HG02840 (cell line): ENCODE measurements around the gene DHRS4.
"Not testable (repeated sequence)": the region's sequence is repeated elsewhere in the genome, so short reads cannot be mapped to it uniquely, and the experiment has no call there.

Experiments
- ATAC-seq: cut with Tn5 transposase; IDR thresholded peaks from one replicate; pipeline ENCODE4 v1.9.1; 2021; ENCODE audit warnings: mild to moderate bottlenecking, moderate library complexity, moderate number of reproducible peaks; ENCODE audit not compliant: unreplicated experiment, low FRiP score

The DHRS4 gene

DNA sequence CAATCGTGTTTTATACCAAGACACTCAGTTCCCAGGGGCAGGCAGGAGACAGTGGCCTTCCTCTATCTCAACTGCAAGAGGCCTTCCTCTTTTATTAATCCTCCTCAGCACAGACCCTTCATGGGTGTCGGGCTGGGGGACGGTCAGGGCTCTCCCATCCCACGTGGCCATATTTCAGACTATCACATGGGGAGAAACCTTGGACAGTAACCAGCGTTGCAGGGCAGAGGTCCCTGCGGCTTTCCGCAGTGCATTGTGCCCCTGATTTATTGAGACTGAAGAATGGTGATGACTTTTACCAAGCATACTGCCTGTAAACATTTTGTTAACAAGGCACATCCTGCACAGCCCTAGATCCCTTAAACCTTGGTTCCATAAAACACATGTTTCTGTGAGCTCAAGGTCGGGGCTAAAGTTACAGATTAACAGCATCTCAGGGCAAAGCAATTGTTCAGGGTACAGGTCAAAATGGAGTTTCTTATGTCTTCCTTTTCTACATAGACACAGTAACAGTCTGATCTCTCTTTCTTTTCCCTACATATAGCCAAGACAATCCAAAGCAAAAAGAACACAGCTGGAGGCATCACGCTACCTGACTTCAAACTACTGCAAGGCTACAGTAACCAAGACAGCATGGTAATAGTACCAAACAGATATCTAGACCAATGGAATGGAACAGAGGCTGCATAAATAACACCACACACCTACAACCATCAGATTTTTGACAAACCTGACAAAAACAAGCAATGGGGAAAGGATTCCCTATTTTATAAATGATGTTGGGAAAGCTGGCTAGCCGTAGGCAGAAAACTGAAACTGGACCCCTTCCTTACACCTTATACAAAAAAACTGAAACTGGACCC, 28.6 kb downstream of the DHRS4 start:
- not testable (repeated sequence) for ATAC-seq

DNA sequence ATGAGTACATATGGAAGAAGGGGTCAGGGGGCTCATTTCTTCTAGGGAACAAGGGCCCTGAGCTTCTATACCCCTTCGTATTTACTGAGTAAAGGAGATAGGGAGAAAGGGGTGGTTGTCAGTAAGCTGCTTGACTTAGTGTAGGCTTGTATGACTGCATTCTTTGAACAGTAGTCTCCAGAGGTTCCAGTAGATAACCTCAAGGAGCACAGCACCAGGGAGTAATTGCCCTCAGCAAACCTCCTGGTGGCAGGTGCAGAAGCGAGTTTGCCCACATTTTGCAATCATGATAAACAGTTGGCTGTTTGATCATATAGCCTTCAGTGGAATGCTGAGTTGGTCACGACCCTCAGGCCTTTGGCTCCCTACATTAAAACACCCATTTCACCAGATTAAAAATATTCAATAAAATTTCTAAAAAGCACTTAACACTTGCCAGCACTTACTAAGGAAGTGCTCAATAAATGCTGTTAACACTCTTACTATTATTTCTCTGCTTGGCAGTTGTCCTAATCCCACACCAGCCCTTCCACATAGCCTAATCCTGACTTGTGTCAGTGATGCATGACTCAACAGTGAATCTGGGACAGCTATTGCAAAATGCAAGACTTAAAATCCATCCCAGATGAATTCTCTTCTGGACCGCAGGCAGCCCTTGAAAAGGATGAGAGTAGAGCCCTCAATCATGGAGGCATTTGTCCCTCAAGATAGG, 31.5 kb downstream of the DHRS4 start:
- ATAC-seq: no peak

DNA sequence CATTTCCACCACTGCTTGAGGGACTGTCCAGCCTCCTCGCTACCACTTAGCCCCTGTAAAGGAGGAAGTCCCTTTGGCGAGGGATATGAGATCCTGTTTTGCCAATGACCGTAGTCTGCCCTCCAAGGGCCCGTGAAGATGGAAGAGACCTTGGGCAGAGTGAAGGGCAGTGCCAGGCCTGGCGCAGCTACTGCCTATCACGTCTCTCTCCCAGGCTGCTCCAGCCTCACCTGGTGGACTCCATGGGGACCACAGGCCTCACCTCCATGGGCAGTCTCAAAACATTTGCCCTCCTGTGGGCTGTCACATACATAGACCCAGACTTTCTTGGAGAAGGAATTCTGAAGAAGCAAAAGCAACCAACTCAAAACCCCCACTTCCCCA, 34.6 kb downstream of the DHRS4 start:
- peak; percentile 21 for ATAC-seq

DNA sequence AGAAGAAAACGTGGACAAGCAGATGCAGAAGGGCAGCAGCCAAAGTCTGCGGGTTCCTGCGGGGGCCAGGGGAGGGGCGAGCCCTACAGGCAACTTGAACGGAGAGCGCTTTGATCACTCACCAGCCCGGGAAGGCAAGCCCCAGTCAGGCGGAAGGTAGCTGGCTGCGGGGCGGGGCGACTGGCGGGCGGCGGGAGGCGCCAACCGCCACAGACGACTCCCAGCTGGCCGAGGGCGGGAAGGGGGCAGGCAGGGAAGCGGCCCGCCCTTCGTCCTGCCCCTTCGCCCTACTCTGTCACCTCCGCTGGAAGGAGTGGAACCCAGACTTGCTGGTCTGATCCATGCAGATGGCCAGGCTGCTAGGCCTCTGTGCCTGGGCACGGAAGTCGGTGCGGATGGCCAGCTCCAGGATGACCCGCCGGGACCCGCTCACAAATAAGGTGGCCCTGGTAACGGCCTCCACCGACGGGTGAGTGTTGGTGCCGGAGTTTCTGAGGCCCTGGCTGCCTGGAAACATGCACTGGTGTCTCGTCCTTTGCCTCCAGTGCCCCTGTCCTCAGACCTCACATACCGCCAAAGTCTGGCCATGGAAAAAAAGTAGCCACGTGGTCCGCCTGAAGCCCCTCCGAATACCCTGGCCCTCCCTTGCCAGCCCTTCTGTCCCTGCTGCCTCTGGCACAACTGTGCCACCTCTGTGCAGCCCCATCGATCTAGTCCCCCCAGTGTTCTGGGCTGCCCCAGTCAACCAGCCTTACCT, 35.2 kb downstream of the DHRS4 start, which contains the start of gene DHRS4L2:
DHRS4L2 (plus strand) TSS at position 323 of the 757 bp plus-strand sequence; CDS start at position 342, 19 bp downstream.
- peak; percentile 78 for ATAC-seq

DNA sequence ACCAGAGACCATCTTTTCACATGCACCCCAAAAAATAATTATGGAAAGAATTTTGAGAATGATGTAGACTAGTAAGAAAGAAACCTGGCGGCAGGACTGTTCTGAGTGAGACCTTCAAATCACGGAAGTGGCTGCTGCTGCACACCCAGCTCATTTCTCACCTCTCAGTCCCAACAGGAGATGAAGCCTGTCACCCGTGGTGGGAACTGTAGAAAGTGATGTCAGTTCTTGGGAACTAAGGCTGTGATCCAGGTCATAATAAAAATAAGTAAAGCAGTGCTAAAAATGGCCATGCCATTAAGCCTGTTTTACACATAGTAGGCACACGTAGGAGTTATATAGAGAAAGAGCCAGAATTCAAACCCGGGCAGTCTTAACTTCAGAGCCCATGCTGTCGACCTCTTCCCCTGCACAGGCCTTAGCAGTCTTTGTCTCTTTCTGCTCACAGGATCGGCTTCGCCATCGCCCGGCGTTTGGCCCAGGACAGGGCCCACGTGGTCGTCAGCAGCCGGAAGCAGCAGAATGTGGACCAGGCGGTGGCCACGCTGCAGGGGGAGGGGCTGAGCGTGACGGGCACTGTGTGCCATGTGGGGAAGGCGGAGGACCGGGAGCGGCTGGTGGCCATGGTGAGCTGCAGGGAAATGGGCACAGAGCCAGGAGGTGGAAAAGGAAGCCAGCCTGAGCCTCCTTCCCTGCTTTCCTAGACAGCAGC, 36.3 kb downstream of the DHRS4 start:
- not testable (repeated sequence) for ATAC-seq

DNA sequence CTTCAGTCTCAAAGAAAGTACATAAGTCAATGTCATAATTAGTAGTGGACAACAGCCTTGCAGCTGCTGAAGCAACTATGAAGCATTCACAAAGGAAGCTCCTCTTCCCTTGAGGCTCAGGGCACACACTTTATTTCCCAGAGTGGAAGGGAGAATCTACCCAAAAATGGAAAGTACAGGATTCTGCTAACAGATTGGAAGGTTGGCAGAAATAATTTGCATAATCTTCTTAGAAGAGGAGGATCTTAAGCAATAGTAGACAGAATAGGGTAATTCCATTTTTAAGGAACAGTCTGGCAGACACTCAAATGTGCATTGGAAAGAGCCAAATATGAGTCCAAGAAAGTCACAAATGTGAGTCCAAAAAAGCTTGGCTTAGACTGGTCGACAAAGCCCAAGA, 37.4 kb downstream of the DHRS4 start:
- ATAC-seq: not testable (repeated sequence)

DNA sequence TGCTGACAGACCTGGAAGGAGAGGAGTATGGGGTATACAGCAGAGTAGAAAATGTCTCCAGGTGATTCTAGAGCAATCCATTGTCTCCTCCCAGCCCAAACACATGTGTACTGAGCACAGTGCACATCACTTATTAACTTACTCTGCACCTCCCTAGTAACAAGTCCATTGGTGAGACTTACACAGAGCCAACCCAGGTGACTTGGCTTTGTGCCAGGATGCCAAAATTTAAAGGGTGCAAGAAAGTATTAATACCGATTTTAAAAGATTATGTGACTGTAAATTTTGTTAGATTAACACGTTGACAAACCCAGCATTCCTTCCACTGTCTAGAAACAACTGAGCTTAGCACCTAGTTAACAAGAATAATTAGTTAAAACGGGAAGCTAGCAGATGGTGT, 39.5 kb downstream of the DHRS4 start:
- ATAC-seq: not testable (repeated sequence)

DNA sequence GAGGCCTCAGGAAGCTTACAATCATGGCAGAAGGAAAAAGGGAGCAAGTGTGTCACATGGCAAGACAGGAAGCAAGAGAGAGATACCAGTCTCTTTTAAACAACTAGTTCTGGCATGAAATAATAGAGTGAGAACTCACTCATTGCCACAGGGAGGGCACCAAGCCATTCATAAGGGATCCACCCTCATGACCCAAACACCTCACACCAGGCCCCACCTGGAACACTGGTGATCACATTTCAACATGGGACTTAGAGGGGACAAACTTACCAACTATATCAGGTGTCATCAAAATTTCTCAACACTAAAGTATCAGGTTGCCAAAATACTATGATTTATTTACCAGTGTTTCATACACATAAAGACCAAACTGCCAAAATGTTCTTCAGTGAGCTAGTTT, 42.4 kb downstream of the DHRS4 start:
- ATAC-seq: not testable (repeated sequence)

DNA sequence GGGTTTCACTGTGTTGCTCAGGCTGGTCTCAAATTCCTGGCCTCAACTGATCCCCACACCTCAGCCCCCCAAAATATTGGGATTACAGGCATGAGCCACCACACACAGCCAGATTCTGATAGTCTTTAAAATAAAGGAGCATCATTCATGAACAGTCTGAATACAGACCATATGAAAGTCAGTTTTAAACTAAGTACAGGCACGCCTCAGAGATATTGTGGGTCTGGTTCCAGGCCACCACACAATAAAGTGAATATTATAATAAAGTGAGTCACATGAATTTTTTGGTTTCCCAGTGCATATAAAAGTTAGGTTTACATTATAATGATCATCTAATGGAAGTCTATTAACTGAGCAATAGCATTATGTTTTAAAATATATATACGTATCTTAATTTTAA, 43.3 kb downstream of the DHRS4 start:
- not testable (repeated sequence) for ATAC-seq

DNA sequence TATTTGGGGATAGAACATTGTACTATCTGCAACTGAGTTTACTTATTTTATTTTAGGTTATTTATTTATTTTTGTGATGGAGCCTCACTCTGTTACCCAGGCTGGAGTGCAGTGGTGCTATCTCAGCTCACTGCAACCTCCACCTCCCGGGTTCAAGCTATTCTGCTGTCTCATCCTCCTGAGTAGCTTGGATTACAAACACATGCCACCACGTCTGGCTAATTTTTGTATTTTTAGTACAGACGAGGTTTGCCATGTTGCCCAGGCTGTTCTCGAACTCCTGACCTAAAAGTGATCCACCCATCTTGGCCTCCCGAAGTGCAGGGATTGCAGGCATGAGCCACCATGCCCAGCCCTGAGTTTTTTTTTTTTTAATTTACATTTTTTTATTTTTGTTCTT, 46.1 kb downstream of the DHRS4 start:
- not testable (repeated sequence) for ATAC-seq

DNA sequence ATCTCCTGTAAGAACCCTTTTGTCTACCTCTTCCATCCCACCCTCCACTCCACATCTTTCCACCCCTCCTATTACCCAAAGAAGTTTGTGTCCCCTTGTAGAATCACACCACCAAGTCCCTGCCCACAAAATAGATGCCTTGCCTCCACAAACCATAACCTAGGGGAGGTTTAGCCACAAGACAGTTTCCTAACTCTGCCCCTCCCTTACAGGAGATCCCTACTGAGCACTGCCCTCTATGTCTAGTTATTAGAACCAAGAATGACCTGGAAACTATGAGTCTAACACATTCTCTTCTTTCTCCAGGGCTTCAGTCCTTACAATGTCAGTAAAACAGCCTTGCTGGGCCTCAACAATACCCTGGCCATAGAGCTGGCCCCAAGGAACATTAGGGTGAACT, 47.5 kb downstream of the DHRS4 start:
- not testable (repeated sequence) for ATAC-seq

DNA sequence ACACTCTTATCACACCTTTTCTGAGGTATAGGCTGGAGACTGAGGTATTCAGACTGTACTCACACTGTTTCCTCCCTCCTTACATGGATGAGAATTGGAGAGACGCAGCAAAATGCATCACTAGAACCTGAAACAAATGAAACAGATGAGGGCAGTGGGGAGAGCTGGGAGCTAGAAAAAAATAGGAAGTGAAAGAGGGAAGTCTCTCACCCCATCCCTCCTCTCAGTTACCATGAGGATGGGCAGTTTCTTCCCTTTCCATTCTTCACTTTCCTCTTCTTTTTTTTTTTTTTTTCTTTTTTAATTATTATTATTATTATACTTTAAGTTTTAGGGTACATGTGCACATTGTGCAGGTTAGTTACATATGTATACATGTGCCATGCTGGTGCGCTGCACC, 48.1 kb downstream of the DHRS4 start:
- ATAC-seq: not testable (repeated sequence)

DNA sequence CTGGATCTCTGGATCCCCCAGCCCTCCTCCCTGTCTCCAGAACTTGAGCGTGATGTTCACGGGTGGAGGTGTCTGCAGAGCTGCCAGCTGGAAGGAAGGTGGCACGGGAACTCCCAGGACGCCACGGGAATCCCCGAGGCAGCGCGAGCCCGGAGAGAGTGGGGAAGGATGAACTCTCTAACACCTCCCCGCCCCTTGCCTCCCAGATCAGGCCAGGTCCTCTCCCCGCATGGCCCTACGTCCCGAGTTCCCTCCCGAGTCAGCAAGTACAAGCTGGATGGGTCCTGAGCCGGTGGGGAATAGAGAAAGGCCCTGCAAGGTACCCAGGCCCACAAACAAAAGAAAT, 52.9 kb downstream of the DHRS4 start:
- ATAC-seq: peak; percentile 17

DNA sequence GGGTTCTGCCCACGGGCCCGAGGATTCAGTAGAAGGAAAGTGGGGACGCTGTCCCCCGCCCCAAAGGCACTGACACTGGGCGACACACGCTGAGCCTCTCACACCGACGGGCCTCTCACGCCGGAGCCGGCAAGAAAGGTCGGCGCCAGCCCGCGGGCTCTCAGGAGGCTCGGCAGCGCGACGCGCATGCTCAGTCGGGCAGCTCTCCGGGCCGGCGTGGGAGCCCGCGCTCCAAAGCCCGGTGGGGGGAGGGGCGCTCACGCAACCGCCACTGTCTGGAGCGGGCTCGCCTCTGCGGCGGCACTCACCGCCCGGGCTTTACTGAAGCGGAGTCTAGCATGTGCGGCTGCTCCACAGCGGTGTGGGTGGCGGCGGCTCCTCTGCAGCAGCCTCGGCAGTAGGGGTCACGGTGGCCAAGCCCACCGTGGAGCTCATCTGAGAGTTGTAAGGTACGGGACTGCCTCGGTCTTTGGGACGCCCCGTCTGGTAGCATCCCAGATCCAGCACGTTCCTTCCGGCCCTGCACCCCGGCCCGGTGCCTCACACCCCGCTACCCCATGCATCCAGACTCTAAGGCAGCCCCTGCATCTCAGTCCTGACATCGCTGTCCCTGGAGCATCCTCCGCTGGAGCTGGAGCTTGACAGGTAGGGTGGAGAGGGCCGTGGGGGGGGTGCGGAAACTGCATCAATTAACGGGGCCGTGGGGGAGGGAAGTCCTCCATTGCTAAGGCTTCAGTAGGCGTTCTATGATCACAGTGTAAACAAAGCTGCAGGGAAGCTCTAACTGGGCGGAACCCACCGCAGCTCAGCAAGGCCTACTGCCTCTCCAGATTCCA, 53.5 kb downstream of the DHRS4 start:
- peak; percentile 74 for ATAC-seq

DNA sequence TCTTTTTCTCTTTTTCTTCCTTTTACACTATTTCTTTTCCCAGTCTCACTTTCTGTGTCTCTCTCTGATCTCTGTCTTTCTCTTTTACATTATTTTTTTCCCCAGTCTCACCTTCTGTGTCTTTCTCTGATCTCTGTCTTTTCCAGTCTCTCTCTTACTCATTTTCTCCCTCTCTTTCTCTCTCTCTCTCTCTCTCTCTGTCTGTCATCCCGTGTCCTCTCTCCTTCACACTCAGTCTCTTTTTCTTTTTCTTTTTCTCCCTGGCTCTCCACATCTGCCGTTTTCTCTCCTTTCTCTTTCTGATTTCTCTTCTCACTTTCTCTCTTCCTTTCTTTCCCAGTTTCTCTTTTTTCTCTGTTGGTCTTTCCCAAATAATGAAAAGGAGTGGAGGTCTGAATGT, 57.5 kb downstream of the DHRS4 start:
- ATAC-seq: no peak

DNA sequence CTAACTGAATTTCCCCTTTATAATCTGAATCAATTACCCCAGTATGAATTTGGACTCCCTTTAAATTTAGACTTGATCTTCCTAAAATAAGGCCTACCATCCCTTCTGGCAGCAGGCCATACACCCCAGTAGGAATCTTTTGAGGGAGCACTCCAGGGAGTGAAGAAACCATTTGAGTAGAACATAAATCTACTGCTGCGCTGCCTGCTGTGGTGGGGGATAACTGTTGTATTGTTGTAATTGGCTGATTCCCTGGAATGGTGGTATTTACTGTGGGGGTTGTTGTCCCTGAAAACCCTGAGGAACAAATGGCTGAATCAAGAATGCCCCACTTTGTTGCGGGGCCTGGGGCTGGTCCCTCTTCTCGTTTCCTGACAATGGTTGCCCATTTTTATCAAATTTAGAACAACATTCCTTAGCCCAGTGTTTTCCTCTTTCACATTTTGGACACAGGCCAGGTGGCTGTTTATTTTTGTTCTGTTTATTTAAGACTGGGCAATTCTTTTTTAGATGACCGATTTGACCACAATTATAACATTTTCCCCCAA, 59.2 kb downstream of the DHRS4 start:
- not testable (repeated sequence) for ATAC-seq

DNA sequence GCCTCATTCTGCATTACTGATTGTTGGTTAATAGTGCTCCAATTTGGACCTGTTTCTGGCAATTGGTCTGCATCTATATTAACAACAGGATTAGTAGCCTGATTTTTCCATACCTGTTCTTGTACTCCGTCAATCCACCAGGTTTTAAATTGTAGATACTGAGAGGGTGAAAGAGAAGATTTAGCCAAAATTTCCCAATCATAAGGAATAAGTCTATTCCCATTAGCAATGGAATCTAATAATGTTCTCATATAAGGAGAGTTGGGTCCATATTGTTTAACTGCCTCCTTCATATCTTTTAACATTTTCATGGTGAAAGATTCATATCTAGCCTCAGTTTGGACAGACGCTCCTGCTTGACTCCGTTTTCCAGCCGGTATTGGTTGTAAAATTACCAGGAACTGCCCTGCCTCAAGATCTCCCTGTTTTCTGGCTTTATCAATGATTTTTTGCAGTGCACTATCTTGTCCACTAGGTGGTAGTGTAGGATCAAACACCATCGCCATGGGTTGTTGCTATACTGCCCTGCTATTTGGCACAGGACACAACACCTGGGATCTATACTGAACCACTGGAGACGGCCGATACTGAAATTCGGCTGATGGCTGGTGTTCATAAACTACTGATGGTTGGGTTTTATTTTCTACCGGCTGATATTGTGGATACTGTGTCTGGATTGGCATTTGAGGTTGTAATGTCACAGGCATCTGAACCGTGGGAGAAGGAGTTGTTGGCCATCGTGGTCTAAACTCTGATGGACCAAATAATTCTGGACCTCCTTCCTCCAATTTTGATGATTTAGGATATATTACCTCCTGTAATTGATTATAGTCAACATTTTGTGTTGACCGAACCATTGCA, 60.3 kb downstream of the DHRS4 start:
- ATAC-seq: no peak

DNA sequence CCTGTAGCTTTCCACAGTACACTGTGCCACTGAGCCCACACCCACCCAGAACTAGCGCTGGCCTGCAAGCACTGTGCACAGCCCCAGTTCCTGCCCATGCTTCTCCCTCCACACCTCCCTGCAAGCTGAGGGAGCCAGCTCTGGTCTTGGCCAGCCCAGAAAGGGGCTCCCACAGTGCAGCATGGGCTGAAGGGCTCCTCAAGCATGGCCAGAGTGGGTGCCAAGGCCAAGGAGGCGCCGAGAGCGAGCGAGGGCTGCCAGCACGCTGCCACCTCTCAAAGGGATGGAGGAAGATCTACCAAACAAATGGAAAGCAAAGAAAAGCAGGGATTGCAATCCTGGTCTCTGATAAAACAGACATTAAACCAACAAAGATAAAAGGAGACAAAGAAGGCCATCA, 62.2 kb downstream of the DHRS4 start:
- ATAC-seq: not testable (repeated sequence)
